OCI-LY3 (cell line): ENCODE data around the gene SLC6A11.

Experiments used
- H2AFZ ChIP-seq: fragments of 200-600, 300-600 bp; shearing (Covaris generic); 2 replicates; pipeline ENCODE4 v1.6.0; 2014; ENCODE audit warnings: antibody characterized with exemption, low read depth, low read length
- H3K27ac ChIP-seq: fragments of 200-600, 300-600 bp; sonication (generic); 2 replicates; pipeline ENCODE4 v1.5.1; 2014; ENCODE audit warnings: mild to moderate bottlenecking, low read length, moderate library complexity, mixed read lengths
- H3K27me3 ChIP-seq: fragments of 200-600, 300-600 bp; sonication (generic); 2 replicates; pipeline ENCODE4 v1.6.1; 2014; ENCODE audit warnings: low read depth, low read length, mixed read lengths
- H3K36me3 ChIP-seq: fragments of 200-600, 300-600 bp; sonication (generic); replicated peaks from 2 replicates; pipeline ENCODE3; 2014; ENCODE audit warnings: low read depth, low read length, mixed read lengths
- H3K4me1 ChIP-seq: fragments of 300-600, 200-600 bp; sonication (generic); 2 replicates; pipeline ENCODE4 v1.6.1; 2014; ENCODE audit warnings: low read length, mixed read lengths
- H3K4me2 ChIP-seq: fragments of 200-600, 300-600 bp; sonication (generic); 2 replicates; pipeline ENCODE4 v1.6.1; 2014; ENCODE audit warnings: low read length, mixed read lengths
- H3K4me3 ChIP-seq: fragments of 300-600, 200-600 bp; sonication (generic); 2 replicates; pipeline ENCODE4 v1.5.1; 2014; ENCODE audit warnings: antibody characterized with exemption, mild to moderate bottlenecking, low read length, moderate library complexity
- H3K79me2 ChIP-seq: fragments of 300-600, 200-600 bp; shearing (Covaris generic); 2 replicates; pipeline ENCODE4 v1.6.1; 2014; ENCODE audit warnings: mild to moderate bottlenecking, low read length, mixed read lengths
- H3K9ac ChIP-seq: fragments of 300-600, 200-600 bp; shearing (Covaris generic); 2 replicates; pipeline ENCODE4 v1.6.0; 2014; ENCODE audit warnings: mild to moderate bottlenecking, low read length, moderate library complexity
- H3K9me3 ChIP-seq: fragments of 200-600, 300-600 bp; shearing (Covaris generic); 2 replicates; pipeline ENCODE4 v1.6.1; 2014; ENCODE audit warnings: low read length, mixed read lengths; ENCODE audit not compliant: insufficient read depth
- H4K20me1 ChIP-seq: fragments of 200-600, 300-600 bp; sonication (generic); 2 replicates; pipeline ENCODE4 v1.6.1; 2016; ENCODE audit warnings: low read length, mixed read lengths; ENCODE audit not compliant: insufficient read depth
- CTCF ChIP-seq: fragments of 200-600, 300-600 bp; sonication (generic); IDR thresholded peaks from 2 replicates; pipeline ENCODE4 v1.5.1; 2014; ENCODE audit warnings: antibody characterized with exemption, low read length, low read depth
- EZH2phosphoT487 ChIP-seq: fragments of 200-600 bp; shearing (Covaris generic); IDR thresholded peaks from 2 replicates; pipeline ENCODE4 v1.6.1; 2018; ENCODE audit warnings: antibody characterized with exemption, mixed run types, low read depth

Gene SLC6A11

GRCh38 chr3:10873415-10873814 lies 57.4 kb downstream of the SLC6A11 start:
- Histone ChIP-seq H2AFZ (no peak overlapping the region), H3K27ac (no peak overlapping the region), H3K9ac (no peak overlapping the region), H3K79me2 (no peaks in the 10 kb centered on the region), H3K4me1 (no peaks in the 10 kb centered on the region), H3K27me3 (peaks cover 12% of the 10 kb centered on the region), H3K4me3 (no peak overlapping the region), H3K9me3 (no peaks in the 10 kb centered on the region), H3K36me3 (no peaks in the 10 kb centered on the region), H4K20me1 (no peaks in the 10 kb centered on the region), H3K4me2 (no peak overlapping the region)
- TF ChIP-seq CTCF (no peak), EZH2phosphoT487 (no peak)

GRCh38 chr3:10875914-10876313 lies 59.9 kb downstream of the SLC6A11 start:
- TF ChIP-seq CTCF (no peak), EZH2phosphoT487 (no peak)
- Histone ChIP-seq H3K9me3 (no peaks in the 10 kb centered on the region), H4K20me1 (no peaks in the 10 kb centered on the region), H3K4me2 (no peak overlapping the region), H3K4me3 (no peak overlapping the region), H3K79me2 (no peaks in the 10 kb centered on the region), H3K36me3 (no peaks in the 10 kb centered on the region), H3K4me1 (no peaks in the 10 kb centered on the region), H3K9ac (no peak overlapping the region), H3K27ac (no peak overlapping the region), H2AFZ (no peak overlapping the region), H3K27me3 (peaks cover 12% of the 10 kb centered on the region)

- Histone ChIP-seq H3K9ac (no peak overlapping the region), H3K79me2 (no peaks in the 10 kb centered on the region), H3K27ac (no peak overlapping the region), H3K4me1 (no peaks in the 10 kb centered on the region), H3K4me2 (no peak overlapping the region), H3K9me3 (no peaks in the 10 kb centered on the region), H3K4me3 (no peak overlapping the region), H2AFZ (no peak overlapping the region), H3K27me3 (peaks cover 7% of the 10 kb centered on the region; the same call in 1 of the 2 replicates), H3K36me3 (no peaks in the 10 kb centered on the region), H4K20me1 (no peaks in the 10 kb centered on the region)
- no peak for TF ChIP-seq CTCF
- no peak for TF ChIP-seq EZH2phosphoT487
Observed at GRCh38 chr3:10876661-10877060, 60.6 kb downstream of the SLC6A11 start.

GRCh38 chr3:10882851-10883250 lies 66.8 kb downstream of the SLC6A11 start:
- Histone ChIP-seq H3K4me2 (no peak overlapping the region), H3K4me1 (no peaks in the 10 kb centered on the region), H3K9me3 (no peaks in the 10 kb centered on the region), H3K4me3 (no peak overlapping the region), H3K27me3 (peaks cover 4% of the 10 kb centered on the region; the same call in 1 of the 2 replicates), H3K36me3 (no peaks in the 10 kb centered on the region), H3K27ac (no peak overlapping the region), H3K9ac (no peak overlapping the region), H4K20me1 (no peaks in the 10 kb centered on the region), H3K79me2 (no peaks in the 10 kb centered on the region), H2AFZ (no peak overlapping the region)
- TF ChIP-seq EZH2phosphoT487 (no peak), CTCF (no peak)
